Liver (tissue), 9 donors: ENCODE measurements around the gene TSPYL4. TPM values are rescaled to one million over a fixed set of nuclear protein-coding genes. Genes with fewer than 3 reads are reported as not detected.

Source experiments
- DNase-seq: peaks from one replicate; pipeline ENCODE4 v3.0.0-alpha.2; 2017; ENCODE audit warnings: low spot score
- H3K27ac ChIP-seq, 2 donors: one replicate each; pipeline ENCODE4 v1.7.0; 2013; ENCODE audit warnings: inconsistent platforms in 2 of 2, low read length in 2 of 2, control low read depth in 1 of 2, low read depth in 1 of 2, mild to moderate bottlenecking in 1 of 2
- H3K27me3 ChIP-seq, 4 donors: one replicate each; pipeline versions ENCODE4 v1.6.1 to v1.7.0; 2013; ENCODE audit warnings: low read length in 3 of 4, inconsistent platforms in 1 of 4, mild to moderate bottlenecking in 1 of 4, moderate library complexity in 1 of 4; ENCODE audit not compliant: control insufficient read depth in 4 of 4, insufficient read depth in 4 of 4
- H3K36me3 ChIP-seq, 4 donors: one replicate each; pipeline versions ENCODE4 v1.6.1 to v1.7.0; 2013; ENCODE audit warnings: low read length in 3 of 4, mild to moderate bottlenecking in 3 of 4, low read depth in 1 of 4, moderate library complexity in 1 of 4; ENCODE audit not compliant: control insufficient read depth in 4 of 4, insufficient read depth in 3 of 4
- H3K4me1 ChIP-seq, 4 donors: one replicate each; pipeline versions ENCODE4 v1.6.1 to v1.7.0; 2013; ENCODE audit warnings: low read length in 3 of 4, mild to moderate bottlenecking in 3 of 4, moderate library complexity in 1 of 4; ENCODE audit not compliant: control insufficient read depth in 4 of 4, insufficient read depth in 4 of 4
- H3K4me3 ChIP-seq, 3 donors: one replicate each; pipeline versions ENCODE4 v1.6.1 to v1.7.0; 2013; ENCODE audit warnings: low read length in 3 of 3, control low read depth in 1 of 3, low read depth in 1 of 3, mild to moderate bottlenecking in 1 of 3
- H3K9ac ChIP-seq, 2 donors: one replicate each; pipeline ENCODE4 v1.7.0; 2013; ENCODE audit warnings: low read length in 2 of 2, mild to moderate bottlenecking in 2 of 2, moderate library complexity in 2 of 2, control low read depth in 1 of 2, low read depth in 1 of 2
- H3K9me3 ChIP-seq, 4 donors: one replicate each; pipeline versions ENCODE4 v1.6.1 to v1.7.0; 2013; ENCODE audit warnings: low read length in 3 of 4; ENCODE audit not compliant: control insufficient read depth in 4 of 4
- ATF3 ChIP-seq: IDR thresholded peaks from 2 replicates; pipeline ENCODE4 v1.6.1; 2016; ENCODE audit warnings: antibody characterized with exemption
- CTCF ChIP-seq: fragments of 150-350 bp; IDR thresholded peaks from 2 replicates; pipeline ENCODE4 v1.5.1; 2017; ENCODE audit warnings: improper control_type of control experiment, low read depth, low read length; ENCODE audit not compliant: missing input control
- EGR1 ChIP-seq, 2 donors: IDR thresholded peaks; 2 replicates each; pipeline ENCODE4 v1.6.1; 2016 to 2018; ENCODE audit warnings: antibody characterized with exemption in 2 of 2, low read depth in 2 of 2
- FOXA1 ChIP-seq: IDR thresholded peaks from 2 replicates; pipeline ENCODE4 v1.6.1; 2016; ENCODE audit warnings: antibody characterized with exemption
- FOXA2 ChIP-seq: IDR thresholded peaks from 2 replicates; pipeline ENCODE4 v1.6.1; 2016; ENCODE audit warnings: antibody characterized with exemption
- HNF4A ChIP-seq, 2 donors: conservative IDR thresholded peaks; 2 replicates each; pipeline ENCODE4 v1.6.1; 2016; ENCODE audit warnings: antibody characterized with exemption in 2 of 2, mild to moderate bottlenecking in 2 of 2
- HNF4G ChIP-seq: IDR thresholded peaks from 2 replicates; pipeline ENCODE4 v1.6.1; 2016; ENCODE audit warnings: antibody characterized with exemption
- JUND ChIP-seq, 2 donors: IDR thresholded peaks; 2 replicates each; pipeline ENCODE4 v1.6.1; 2016; ENCODE audit warnings: antibody characterized with exemption in 2 of 2
- MAX ChIP-seq: IDR thresholded peaks from 2 replicates; pipeline ENCODE4 v1.6.1; 2016; ENCODE audit warnings: antibody characterized with exemption
- NR2F2 ChIP-seq: IDR thresholded peaks from 2 replicates; pipeline ENCODE4 v1.6.1; 2016; ENCODE audit warnings: antibody characterized with exemption
- REST ChIP-seq: IDR thresholded peaks from 2 replicates; pipeline ENCODE4 v1.6.1; 2016; ENCODE audit warnings: antibody characterized with exemption, mild to moderate bottlenecking
- RXRA ChIP-seq, 2 donors: IDR thresholded peaks; 2 replicates each; pipeline ENCODE4 v1.6.1; 2017 to 2018; ENCODE audit warnings: antibody characterized with exemption in 2 of 2, mild to moderate bottlenecking in 1 of 2
- SP1 ChIP-seq: IDR thresholded peaks from 2 replicates; pipeline ENCODE4 v1.6.1; 2018; ENCODE audit warnings: antibody characterized with exemption, mild to moderate bottlenecking
- TAF1 ChIP-seq: conservative IDR thresholded peaks from 2 replicates; pipeline ENCODE4 v1.6.1; 2016; ENCODE audit warnings: antibody characterized with exemption, mild to moderate bottlenecking
- YY1 ChIP-seq: IDR thresholded peaks from 2 replicates; pipeline ENCODE4 v1.6.1; 2016; ENCODE audit warnings: antibody characterized with exemption, mild to moderate bottlenecking
- WGBS: extraction: QIAGEN DNeasy Blood & Tissue Kit; methylation state at CpG from one replicate; pipeline ENCODE4 v1.1.7; 2013; 5-methylcytosine and 5-hydroxymethylcytosine counted together
- polyA plus RNA-seq, 2 donors: library from polyadenylated mRNA; stranded (reverse) in 1 of 2; unstranded in 1 of 2; fragments of 200-250 nt in 1 of 2; fragments of >200 nt in 1 of 2; fragmentation: Nextera tagmentation in 1 of 2; extraction: Ambion mirVana in 1 of 2; gene quantifications; one replicate each; pipeline versions ENCODE4 v1.2.1 to v1.2.3, GENCODE V29; 2013 to 2015
- total RNA-seq, 2 donors: library from RNA; depleted of rRNA; stranded (reverse); fragments of >200 nt; gene quantifications; one replicate each; pipeline ENCODE4 v1.2.3, GENCODE V29; 2014
- TF ChIP-seq, protein P1 (sequence below): IDR thresholded peaks from 2 replicates; pipeline ENCODE4 v1.6.1; 2016; ENCODE audit warnings: antibody characterized with exemption
- donor health status: healthy.
- donor health status: healthy.
- donor health status: healthy.
- donor health status: healthy.
- donor health status: healthy.

The TSPYL4 gene
- total and polyA plus RNA-seq, 4 donors, result 3.6 to 7.4 (median 3.8) TPM

GRCh38 chr6:116205281-116205680 is 48.6 kb downstream of the TSPYL4 start (continued):
- TF ChIP-seq FOXA2 (no peak), NR2F2 (no peak)

- Histone ChIP-seq H3K27me3 (no peaks in the 10 kb centered on the region), H3K4me1 (no peaks in the 10 kb centered on the region), H3K27ac (no peak overlapping the region), H3K4me3 (no peak overlapping the region), H3K9ac (no peak overlapping the region), H3K36me3 (no peaks in the 10 kb centered on the region), H3K9me3 (no peaks in the 10 kb centered on the region)
- no peak for TF ChIP-seq TAF1
- TF ChIP-seq HNF4A (conservative IDR thresholded peaks at IDR 0.05), result no peak
- TF ChIP-seq, protein P1, sequence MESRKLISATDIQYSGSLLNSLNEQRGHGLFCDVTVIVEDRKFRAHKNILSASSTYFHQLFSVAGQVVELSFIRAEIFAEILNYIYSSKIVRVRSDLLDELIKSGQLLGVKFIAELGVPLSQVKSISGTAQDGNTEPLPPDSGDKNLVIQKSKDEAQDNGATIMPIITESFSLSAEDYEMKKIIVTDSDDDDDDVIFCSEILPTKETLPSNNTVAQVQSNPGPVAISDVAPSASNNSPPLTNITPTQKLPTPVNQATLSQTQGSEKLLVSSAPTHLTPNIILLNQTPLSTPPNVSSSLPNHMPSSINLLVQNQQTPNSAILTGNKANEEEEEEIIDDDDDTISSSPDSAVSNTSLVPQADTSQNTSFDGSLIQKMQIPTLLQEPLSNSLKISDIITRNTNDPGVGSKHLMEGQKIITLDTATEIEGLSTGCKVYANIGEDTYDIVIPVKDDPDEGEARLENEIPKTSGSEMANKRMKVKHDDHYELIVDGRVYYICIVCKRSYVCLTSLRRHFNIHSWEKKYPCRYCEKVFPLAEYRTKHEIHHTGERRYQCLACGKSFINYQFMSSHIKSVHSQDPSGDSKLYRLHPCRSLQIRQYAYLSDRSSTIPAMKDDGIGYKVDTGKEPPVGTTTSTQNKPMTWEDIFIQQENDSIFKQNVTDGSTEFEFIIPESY, result no peak
- TF ChIP-seq HNF4G, result no peak
- no peak for TF ChIP-seq FOXA1
- TF ChIP-seq RXRA (IDR thresholded peaks at IDR 0.05), result no peak
- TF ChIP-seq MAX, result no peak
- TF ChIP-seq ATF3, result no peak
- TF ChIP-seq FOXA2, result no peak
- TF ChIP-seq REST, result no peak
- TF ChIP-seq YY1, result no peak
- TF ChIP-seq SP1, result no peak
- no peak for TF ChIP-seq JUND (IDR thresholded peaks at IDR 0.05)
- no peak for TF ChIP-seq CTCF
- TF ChIP-seq EGR1 (IDR thresholded peaks at IDR 0.05; ENCODE audit: low read depth in 2 of 2), result no peak
- DNase-seq, result no peak
- 97% methylated on average over 2 of the region's 2 CpGs for WGBS
Observed at GRCh38 chr6:116201538-116201937, 52.3 kb downstream of the TSPYL4 start.
